Mucosa of stomach (tissue), 1 donor: Measurements from ENCODE around the gene FMN2.

Source experiments
- H3K27me3 ChIP-seq: one replicate; pipeline ENCODE4 v1.7.0; 2013; ENCODE audit warnings: mild to moderate bottlenecking, low read length; ENCODE audit not compliant: control insufficient read depth, insufficient read depth
- H3K36me3 ChIP-seq: one replicate; pipeline ENCODE4 v1.7.0; 2013; ENCODE audit warnings: low read length; ENCODE audit not compliant: control insufficient read depth, insufficient read depth
- H3K4me1 ChIP-seq: one replicate; pipeline ENCODE4 v1.7.0; 2013; ENCODE audit warnings: mild to moderate bottlenecking, low read length; ENCODE audit not compliant: control insufficient read depth, insufficient read depth
- H3K4me3 ChIP-seq: one replicate; pipeline ENCODE4 v1.7.0; 2013; ENCODE audit warnings: low read length
- H3K9ac ChIP-seq: one replicate; pipeline ENCODE4 v1.7.0; 2013; ENCODE audit warnings: mild to moderate bottlenecking, low read length, moderate library complexity
- H3K9me3 ChIP-seq: one replicate; pipeline ENCODE4 v1.7.0; 2013; ENCODE audit warnings: mild to moderate bottlenecking, low read length, moderate library complexity; ENCODE audit not compliant: control insufficient read depth
- donor health status: Pancreatic carcinoma.

Gene FMN2

DNA sequence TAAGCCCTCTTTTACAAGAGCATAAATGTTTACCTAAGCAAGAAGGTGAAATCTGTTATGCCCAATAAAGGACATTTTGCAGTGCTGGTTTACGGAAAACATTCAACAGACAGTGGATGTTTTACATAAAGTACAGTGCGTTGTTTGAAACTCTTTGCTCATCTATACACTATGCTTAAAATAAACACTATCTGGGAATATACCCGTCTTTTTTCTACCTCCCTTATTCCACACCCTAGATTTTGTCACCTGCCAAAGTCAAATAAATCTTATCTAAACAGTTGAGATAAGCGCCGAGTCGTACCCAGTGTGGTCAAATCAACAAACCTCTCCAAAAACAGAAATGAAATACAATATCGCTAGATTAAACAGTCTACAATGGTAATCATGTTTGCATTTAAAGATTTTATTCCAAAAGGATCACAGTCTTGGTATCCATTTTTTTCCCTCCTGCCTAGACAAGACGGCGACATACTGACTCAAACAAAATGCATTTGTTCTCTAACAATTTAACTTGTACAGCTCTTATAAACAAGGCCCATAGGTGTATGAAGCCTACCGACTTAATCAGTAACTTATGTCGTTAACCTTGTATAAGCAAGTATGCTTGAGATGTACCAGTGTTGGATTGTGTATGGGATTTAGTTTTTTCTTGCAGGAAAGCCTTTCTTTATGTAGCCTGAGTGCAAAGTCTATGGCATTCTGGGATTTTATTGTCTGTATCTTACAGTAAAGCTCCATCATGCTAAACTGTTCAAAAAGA, 189.1 kb downstream of the FMN2 start:
- no peaks in the 10 kb centered on the region for H3K36me3 ChIP-seq
- no peaks in the 10 kb centered on the region for H3K9me3 ChIP-seq
- H3K27me3 ChIP-seq, result peaks cover 12% of the 10 kb centered on the region
- no peak overlapping the region for H3K9ac ChIP-seq
- H3K4me3 ChIP-seq, result no peak overlapping the region
- H3K4me1 ChIP-seq, result no peaks in the 10 kb centered on the region

DNA sequence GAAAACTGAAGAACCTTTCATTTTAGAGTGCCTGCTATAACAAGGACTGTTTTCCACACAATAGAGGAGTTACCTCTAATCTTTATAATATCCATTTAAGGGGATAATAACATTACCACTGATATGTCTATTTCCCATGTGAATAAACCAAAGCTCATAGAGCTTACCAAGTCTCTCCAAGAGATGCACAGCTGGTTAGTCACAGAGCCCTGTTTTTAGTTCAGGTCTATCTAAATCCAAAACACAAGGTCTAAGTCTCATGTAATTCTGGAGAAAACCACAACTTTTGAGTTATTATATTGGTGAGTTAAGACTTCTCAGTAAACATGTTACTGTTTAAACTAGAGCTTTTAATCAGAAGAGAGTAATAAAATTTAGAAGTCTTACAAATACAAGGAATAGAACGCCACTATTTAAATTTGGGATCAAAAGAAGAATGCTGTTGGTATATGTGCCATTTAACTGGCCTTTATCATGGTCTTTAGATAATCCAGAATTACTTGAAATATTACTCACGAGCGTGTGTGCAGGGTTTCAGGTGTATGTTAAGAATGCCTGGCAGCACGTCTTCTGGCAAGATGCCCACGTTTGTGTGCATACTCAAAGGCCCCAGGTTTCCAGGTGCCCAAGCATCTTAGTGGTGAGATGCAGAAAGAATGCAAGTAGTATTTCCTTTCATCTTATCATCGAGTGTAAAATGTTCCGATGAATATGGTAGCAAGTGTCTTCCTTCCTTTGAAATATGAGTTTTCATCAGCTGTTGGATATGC, 190.6 kb downstream of the FMN2 start:
- Histone ChIP-seq H3K27me3 (peaks cover 12% of the 10 kb centered on the region), H3K9ac (no peak overlapping the region), H3K9me3 (no peaks in the 10 kb centered on the region), H3K4me3 (no peak overlapping the region), H3K4me1 (no peaks in the 10 kb centered on the region), H3K36me3 (no peaks in the 10 kb centered on the region)

DNA sequence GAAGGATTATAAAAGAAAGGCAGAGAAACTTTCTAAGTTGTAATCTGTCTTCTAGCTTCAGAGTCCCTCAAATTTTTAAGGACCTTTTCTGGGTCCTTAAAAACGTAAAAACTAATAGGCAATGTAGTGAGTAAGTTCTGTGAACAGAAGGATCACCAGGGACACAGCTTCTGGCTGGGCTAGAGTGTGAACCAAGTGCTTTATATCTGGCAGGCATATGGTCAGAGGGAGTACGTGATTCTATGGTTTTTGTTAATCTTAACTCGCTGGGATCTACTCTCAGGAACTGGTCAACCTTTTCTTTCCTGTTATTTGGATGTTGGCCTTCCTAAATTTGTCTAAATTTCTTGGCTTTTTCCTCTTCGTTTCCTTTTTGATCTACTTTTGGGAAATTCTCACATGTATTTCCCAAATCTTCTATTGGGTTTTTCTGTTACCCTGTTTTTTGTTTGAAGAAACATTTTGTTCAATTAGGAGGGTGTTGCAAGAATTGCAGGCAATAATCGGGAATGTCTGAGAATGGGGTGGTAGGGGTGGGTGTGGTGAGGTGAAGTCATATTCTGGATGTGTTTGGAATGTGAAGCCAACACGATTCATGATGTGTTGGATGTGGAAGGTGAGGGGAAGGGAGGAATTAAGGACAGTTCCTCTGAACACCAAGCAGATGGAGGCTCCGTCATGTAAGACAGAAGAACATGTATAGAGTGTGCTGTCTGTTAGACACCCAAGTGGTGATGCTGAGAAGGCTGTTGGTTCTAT, 193.2 kb downstream of the FMN2 start:
- Histone ChIP-seq H3K36me3 (no peaks in the 10 kb centered on the region), H3K4me3 (no peak overlapping the region), H3K9ac (no peak overlapping the region), H3K9me3 (no peaks in the 10 kb centered on the region), H3K4me1 (no peaks in the 10 kb centered on the region), H3K27me3 (peaks cover 12% of the 10 kb centered on the region)

DNA sequence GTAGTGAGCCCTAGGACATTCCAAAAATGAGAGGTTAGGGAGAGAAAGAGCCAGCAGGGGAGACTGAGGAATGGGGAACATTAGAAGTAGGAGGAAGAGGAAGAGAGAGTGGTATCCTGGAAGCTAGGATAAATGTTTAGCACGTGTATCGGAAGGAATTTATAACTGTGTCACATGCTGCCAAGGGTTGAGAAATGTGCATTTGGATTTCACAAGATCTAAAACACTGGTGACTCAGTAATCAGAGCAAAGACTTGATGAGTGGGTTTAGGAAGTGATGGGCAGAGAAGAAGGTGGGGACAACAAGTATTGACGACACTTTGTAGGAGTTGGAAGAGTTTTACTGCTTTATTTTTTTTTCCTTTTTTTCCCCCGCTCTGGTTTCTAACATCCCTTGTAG, 193.9 kb downstream of the FMN2 start:
- H3K9ac ChIP-seq, result no peak overlapping the region
- H3K36me3 ChIP-seq, result no peaks in the 10 kb centered on the region
- no peak overlapping the region for H3K4me3 ChIP-seq
- no peaks in the 10 kb centered on the region for H3K4me1 ChIP-seq
- no peaks in the 10 kb centered on the region for H3K9me3 ChIP-seq
- peaks cover 12% of the 10 kb centered on the region for H3K27me3 ChIP-seq

- no peaks in the 10 kb centered on the region for H3K4me1 ChIP-seq
Observed at GRCh38 chr1:240287722-240288121, 196.0 kb downstream of the FMN2 start.

GRCh38 chr1:240293706-240294105, 202.0 kb downstream of the FMN2 start:
- H3K36me3 ChIP-seq, result no peaks in the 10 kb centered on the region

More at GRCh38 chr1:240287722-240288121, 196.0 kb downstream of the FMN2 start:
- no peaks in the 10 kb centered on the region for H3K9me3 ChIP-seq
- no peaks in the 10 kb centered on the region for H3K36me3 ChIP-seq
- H3K9ac ChIP-seq, result no peak overlapping the region
- no peak overlapping the region for H3K4me3 ChIP-seq
- H3K27me3 ChIP-seq, result peaks cover 9% of the 10 kb centered on the region

GRCh38 chr1:240294566-240294965, 202.9 kb downstream of the FMN2 start:
- Histone ChIP-seq H3K27me3 (no peaks in the 10 kb centered on the region), H3K36me3 (no peaks in the 10 kb centered on the region), H3K9ac (no peak overlapping the region), H3K9me3 (no peaks in the 10 kb centered on the region), H3K4me1 (no peaks in the 10 kb centered on the region), H3K4me3 (no peak overlapping the region)

More at GRCh38 chr1:240293706-240294105, 202.0 kb downstream of the FMN2 start:
- Histone ChIP-seq H3K9me3 (no peaks in the 10 kb centered on the region), H3K9ac (no peak overlapping the region), H3K4me3 (no peak overlapping the region), H3K27me3 (no peaks in the 10 kb centered on the region), H3K4me1 (no peaks in the 10 kb centered on the region)

- Histone ChIP-seq H3K9me3 (no peaks in the 10 kb centered on the region), H3K27me3 (no peaks in the 10 kb centered on the region), H3K4me3 (no peak overlapping the region), H3K4me1 (no peaks in the 10 kb centered on the region), H3K9ac (no peak overlapping the region), H3K36me3 (no peaks in the 10 kb centered on the region)
Observed at GRCh38 chr1:240295811-240296210, 204.1 kb downstream of the FMN2 start.

DNA sequence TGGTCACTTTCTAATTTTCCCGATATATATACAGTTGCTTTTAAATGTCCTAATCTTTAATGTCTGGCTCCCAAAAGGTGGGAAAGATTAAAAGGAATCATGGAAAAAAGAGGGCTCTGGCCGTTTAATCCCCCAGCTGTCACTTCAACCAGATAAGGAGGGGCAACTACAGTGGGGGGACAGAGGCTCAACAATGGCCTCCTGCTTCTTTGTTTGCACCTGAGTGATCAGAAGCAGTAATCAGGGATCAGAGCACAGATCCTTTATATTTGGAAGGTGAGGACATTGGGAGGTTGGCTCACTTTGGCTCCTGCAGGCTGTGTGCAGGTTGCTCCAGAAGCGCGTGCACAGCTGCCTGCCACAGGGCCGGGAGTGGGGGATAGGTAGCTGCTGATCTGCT, 212.8 kb downstream of the FMN2 start:
- Histone ChIP-seq H3K4me1 (peaks cover under 1% of the 10 kb centered on the region), H3K9ac (no peak overlapping the region), H3K27me3 (no peaks in the 10 kb centered on the region), H3K9me3 (no peaks in the 10 kb centered on the region), H3K4me3 (no peak overlapping the region), H3K36me3 (no peaks in the 10 kb centered on the region)

DNA sequence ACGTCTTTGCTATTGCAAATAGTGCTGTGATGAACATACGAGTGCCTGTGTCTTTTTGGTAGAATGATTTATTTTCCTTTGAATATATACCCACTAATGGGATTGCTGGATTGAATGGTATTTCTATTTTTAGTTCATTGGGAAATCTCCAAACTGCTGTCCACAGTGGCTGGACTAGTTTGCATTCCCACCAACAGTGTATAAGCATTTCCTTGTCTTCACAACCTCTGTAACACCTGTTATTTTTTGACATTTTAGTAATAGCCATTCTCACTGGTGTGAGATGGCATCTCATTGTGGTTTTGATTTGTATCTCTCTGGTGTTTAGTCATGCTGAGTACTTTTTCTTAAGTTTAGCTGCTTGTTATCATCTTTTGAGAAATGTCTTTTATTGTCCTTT, 215.0 kb downstream of the FMN2 start:
- H3K4me3 ChIP-seq, result no peak overlapping the region
- peaks cover 5% of the 10 kb centered on the region for H3K4me1 ChIP-seq
- H3K9ac ChIP-seq, result no peak overlapping the region
- no peaks in the 10 kb centered on the region for H3K27me3 ChIP-seq
- H3K9me3 ChIP-seq, result no peaks in the 10 kb centered on the region
- no peaks in the 10 kb centered on the region for H3K36me3 ChIP-seq

GRCh38 chr1:240308096-240308495, 216.4 kb downstream of the FMN2 start:
- Histone ChIP-seq H3K4me1 (peaks cover 5% of the 10 kb centered on the region), H3K9ac (no peak overlapping the region), H3K9me3 (no peaks in the 10 kb centered on the region), H3K4me3 (no peak overlapping the region), H3K36me3 (no peaks in the 10 kb centered on the region), H3K27me3 (no peaks in the 10 kb centered on the region)

GRCh38 chr1:240309769-240310168, 218.1 kb downstream of the FMN2 start:
- no peaks in the 10 kb centered on the region for H3K36me3 ChIP-seq
- H3K9ac ChIP-seq, result no peak overlapping the region
- H3K9me3 ChIP-seq, result no peaks in the 10 kb centered on the region
- no peak overlapping the region for H3K4me3 ChIP-seq
- no peaks in the 10 kb centered on the region for H3K27me3 ChIP-seq
- peaks cover 5% of the 10 kb centered on the region for H3K4me1 ChIP-seq
